Activated CD4-positive, alpha-beta T cell treated with anti-CD3 and anti-CD28 coated beads for 48 hours (primary cell): ENCODE results near the gene FNDC8.
"Not testable (repeated sequence)": the region's sequence is repeated elsewhere in the genome, so short reads cannot be mapped to it uniquely, and the experiment has no call there.

ENCODE experiments used
- DNase-seq: peaks from one replicate; pipeline ENCODE4 v3.0.0-alpha.2; 2020

FNDC8 gene

DNA sequence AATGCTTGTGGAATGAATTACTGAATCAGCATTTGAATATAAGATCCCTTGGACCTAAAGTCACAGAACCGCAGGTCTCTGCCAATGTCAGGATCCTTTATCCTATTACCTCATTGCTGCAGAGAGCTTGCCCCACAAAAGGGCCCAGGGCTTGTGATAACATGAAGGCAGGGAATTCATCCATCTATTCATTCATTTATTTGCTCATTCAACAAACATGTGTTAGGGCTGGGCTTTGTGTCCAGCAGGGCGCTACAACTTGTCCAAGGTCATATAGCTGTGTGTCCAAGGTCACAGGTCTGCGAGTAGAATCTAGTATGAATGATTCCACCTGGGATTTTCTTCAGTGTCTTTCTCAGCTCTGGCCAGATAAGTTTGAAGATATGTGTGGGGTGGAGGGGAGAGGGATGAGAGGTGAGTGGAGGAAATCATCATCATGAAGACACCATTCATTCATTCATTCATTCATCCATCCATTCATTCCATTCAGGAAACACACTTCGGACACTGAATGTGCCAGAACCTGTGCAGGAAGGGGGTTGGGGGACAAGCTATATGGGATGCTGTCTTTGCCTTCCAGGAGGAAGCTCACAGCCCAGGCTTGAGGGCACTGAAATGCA is 24.9 kb downstream of the FNDC8 start:
- DNase-seq: no peak

DNA sequence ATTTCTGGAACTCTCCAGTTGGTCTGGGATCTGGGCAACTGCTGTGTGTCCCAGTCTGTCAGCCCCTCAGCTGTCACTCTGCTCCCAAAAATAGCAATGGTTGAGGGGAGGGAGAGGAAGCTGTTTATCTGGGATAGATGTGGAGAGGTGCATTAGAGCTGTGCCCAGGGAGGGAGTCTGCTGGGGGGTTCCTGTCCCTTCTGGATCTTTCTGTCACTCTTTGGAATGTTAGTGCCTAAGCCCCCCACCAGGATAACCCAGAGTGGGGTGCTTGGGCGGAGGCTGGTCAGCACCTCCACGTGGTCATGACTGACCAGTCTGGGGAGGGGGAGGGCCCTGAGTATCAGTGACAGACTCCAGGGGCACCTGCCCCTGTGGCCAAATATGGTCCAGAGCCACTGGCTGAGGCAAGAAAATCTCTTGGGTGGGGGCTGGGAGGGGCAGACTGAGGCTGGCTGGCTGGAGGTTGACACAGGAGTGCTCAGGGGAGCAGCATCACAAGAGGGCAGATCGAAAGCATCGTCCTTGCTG is 26.0 kb downstream of the FNDC8 start, which contains the start of gene UNC45B:
Gene UNC45B, plus strand, starts transcription at position 443 of the 531 bp plus-strand sequence. CDS start 447 bp downstream, outside the sequence.
- no peak for DNase-seq

DNA sequence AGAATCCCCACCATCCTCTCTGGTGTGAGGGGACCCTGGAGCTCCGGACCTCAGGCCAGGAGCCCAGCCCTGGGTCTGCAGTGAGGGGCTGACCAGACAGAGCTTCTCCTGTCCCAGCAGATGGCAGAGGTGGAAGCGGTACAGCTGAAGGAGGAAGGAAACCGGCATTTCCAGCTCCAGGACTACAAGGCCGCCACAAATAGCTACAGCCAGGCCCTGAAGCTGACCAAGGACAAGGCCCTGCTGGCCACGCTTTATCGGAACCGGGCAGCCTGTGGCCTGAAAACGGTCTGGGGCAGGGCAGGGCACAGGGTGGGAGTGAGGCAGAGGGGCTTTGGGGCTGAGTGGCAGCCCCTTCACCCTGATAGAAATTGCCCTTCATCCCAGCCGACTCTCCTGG is 26.7 kb downstream of the FNDC8 start:
- no peak for DNase-seq

DNA sequence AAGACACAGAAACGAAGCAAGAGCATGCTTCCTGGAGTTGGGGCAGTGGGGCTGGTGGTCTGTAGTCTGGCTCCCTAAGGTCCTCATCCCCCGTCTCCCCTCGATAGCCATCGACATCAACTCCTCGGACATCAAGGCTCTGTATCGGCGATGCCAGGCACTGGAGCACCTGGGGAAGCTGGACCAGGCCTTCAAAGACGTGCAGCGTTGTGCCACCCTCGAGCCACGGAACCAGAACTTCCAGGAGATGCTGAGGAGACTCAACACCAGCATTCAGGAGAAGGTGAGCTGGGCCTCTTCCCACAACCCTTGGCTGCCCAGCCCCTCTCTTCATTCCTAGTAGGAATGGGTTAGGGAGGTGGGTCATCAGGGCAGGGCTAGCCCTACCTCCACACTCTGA is 28.5 kb downstream of the FNDC8 start:
- no peak for DNase-seq

DNA sequence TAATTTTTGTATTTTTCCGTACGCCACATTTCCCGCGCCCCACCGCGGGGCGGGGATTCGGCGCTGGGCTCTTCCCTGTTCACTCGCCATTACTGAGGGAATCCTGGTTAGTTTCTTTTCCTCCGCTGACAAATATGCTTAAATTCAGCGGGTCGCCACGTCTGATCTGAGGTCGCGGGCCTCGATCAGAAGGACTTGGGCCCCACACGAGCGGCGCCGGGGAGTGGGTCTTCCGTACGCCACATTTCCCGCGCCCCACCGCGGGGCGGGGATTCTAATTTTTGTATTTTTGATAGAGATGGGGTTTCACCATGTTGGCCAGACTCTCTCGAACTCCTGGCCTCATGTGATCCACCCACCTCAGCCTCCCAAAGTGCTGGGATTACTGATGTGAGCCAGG is 29.7 kb downstream of the FNDC8 start:
- DNase-seq: not testable (repeated sequence)

DNA sequence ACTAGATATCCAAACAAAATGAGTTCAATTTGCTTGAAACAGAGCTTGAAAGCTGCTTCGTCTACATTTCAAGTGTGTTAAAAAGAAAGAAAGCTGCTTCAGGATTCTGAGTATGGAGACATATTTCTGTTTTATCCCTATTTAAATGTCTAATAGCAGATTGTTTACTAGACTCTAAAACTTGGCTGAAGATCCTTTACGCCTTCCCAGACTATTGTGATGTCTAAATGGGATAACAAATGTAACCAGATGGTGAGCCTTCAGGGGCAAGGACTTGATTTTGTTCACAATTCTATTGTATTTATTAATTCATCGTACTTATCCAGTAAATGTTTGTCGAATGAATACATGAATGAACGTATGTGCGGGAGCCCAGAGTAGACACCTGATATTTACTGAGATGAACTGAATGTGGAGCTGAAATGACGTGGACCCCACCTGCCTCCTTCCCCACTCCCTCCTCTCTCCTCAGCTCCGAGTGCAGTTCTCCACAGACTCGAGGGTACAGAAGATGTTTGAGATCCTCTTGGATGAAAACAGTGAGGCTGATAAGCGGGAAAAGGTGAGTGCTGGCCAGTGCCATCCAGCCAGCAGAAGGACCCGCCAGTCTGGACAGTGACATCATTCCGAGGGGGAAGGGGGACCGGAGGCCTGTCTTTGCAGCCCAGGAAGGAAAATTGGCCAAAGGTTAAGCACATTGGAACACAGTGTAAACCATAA is 31.2 kb downstream of the FNDC8 start:
- DNase-seq: no peak

DNA sequence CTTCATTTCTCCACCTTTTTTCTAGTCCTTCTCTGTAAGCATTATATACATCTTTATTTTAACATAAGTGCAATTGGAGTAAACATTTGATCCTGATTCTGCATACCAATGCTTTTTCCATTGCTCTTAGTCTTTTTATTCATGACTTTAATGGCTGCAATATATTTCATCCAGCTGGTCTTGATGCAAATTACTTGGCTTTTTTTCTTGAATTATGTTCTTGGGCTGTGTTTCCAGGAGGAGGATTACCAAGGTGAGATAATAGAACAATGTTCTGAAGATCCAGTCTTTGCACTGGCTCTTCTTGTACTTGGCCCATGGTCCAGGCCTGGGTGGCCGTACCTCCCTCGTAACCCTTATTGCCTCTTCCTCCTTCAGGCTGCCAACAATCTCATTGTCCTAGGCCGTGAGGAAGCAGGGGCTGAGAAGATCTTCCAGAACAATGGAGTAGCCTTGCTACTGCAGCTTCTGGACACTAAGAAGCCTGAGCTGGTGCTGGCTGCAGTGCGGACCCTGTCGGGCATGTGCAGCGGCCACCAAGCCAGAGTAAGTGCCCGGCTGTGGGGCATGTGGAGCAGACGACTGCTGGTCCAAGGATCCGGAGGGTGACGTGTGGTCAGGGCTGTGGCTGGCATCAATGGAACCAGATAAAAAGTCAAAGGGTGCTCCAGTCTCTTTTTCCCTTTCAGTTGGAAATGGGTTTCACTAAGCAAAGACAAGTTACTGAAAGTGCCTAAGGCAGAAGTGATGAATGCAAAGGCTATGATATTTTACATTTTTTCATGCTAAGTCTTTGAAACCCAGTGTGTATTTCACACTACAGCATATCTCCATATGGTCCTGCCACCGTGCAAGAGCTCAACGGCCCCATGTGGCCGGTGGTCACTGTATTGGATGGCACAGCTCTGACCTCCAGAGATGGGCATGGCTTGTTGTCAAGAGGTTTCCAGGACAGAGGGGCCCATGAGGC is 33.1 kb downstream of the FNDC8 start:
- DNase-seq: no peak

DNA sequence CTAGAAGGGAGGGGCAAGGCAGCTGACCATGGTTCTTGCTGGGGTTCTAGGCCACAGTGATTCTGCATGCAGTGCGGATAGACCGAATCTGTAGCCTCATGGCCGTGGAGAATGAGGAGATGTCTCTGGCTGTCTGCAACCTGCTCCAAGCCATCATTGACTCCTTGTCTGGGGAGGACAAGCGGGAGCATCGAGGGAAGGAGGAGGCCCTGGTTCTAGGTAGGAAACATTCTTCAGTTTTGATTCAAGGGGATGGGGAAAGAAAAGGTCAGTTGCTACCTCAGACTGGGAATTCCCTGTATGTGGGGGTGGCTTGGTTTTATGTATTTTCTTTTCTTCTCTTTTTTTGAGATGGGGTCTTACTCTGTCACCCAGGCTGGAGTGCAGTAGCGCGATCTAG is 33.8 kb downstream of the FNDC8 start:
- no peak for DNase-seq

DNA sequence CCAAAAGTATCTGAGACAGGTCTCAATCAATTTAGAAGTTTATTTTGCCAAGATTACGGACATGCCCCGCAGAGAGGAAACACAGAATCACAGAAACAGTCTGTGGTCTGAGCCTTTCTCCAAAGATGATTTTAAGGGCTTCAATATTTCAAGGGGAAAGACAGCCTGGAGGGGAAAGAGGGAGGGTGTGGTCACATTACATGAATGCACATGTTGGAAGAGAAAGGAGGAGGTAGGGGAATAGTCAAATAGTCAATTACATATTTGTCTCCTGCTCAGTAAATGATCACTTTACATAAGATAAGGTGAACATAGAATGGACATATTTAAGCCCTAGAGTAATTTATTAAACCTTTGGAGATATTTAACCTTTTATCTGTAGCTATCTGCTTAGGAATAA is 38.5 kb downstream of the FNDC8 start:
- DNase-seq: no peak

DNA sequence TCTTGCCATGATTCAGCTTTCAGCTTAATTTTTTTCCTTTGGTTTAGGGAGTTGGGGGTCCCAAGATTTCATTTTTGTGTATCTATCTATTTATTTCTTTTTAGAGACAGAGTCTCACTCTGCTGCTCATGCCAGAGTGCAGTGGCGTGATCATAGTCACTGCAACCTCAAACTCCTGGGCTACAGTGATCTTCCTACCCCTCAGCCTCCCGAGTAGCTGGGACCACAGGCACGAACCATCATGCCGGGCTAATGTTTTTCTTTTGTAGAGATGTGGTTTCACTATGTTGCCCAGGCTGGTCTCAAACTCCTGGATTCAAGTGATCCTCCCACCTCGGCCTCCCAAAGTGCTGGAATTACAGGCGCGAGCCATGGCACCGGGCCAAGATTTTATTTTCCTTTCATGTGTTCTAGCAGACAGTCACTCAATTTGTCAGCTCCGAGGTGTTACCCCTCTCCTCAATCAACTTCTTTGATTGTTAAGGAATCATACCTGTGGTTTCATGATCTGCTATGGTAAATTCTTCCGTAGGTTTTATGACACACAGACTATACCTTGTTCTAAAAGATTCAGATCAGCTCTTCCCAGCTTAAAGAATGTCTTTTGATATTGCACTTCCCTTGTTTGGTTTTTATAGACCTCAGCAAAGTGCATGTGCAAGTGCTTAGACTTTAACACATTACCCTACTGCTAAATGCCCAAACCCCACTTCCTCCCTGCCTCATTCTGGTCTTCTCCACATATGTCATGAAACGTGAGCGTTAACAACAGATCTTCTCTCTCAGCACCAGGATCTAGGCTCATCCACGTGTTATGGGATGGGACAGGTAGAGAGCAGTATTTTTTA is 39.2 kb downstream of the FNDC8 start:
- peak; percentile 52 for DNase-seq

DNA sequence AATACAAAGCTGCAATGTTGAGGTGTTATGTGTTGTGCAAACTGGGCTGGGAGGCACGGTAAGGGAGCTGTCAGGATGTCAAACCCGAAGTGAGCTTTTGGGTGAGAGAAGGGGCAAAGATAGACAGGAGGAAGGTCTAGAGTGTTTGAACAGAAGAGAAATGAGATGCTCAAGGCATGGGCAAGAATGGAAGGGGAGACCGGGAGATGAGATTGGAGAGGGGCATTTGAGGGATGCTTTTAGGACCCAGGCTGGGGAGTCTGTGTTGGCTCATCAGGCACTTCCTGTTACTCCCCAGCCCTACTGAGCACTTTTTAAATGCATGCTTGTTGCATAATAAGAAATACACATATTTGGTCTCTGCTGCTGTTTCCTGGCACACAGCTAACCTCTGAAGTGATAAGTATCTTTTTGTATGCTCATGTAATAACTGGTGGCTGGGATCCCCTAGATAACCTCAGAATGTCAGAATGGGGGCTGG is 39.9 kb downstream of the FNDC8 start:
- DNase-seq: no peak

DNA sequence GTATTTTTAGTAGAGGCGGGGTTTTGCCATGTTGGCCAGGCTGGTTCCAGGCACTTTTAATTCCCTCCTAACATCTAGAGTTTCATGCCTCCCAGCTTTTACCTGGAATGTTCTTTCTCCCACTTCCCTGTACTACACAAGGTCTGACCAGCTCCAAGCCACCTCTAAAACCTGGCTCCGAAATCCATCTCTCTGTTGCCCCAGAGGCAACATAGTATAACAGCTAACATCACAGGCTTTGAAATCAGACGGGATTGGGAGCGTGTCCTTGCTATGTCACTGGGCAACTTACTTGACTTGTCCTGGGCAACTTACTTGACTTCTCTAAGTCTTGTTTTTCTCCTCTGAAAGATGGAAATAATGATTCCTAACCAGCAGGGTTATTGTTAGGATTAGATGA is 41.3 kb downstream of the FNDC8 start:
- no peak for DNase-seq

DNA sequence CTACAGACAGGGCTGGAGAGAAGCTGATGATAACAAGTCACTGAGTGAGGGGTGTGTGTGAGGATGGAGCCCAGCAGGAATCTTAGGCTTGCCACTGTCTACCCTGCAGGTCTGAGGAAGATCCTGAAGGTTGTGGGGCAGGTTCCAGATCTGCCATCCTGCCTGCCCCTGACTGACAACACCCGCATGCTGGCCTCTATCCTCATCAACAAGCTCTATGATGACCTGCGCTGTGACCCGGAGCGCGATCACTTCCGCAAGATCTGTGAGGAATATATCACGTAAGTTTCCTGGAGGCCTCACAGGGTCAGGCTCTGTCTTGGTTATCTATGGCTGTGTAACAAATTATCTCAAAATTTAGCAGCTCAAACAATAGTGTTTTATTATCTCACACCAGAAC is 42.5 kb downstream of the FNDC8 start:
- no peak for DNase-seq

DNA sequence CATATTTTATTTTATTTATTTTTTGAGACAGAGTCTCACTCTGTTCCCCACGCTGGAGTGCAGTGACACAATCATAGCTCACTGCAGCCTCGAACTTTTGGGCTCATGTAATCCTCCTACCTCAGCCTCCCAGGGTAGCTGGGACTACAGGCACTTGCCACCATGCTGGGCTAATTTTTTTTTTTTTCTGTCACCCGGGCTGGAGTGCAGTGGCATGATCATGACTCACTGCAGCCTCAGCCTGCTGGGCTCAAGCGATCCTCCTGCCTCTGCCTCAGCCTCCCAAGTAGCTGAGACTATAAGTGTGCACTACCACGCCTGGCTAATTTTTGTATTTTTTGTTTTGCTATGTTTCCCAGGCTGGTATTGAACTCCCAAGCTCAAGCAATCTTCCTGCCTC is 43.3 kb downstream of the FNDC8 start:
- DNase-seq: no peak

DNA sequence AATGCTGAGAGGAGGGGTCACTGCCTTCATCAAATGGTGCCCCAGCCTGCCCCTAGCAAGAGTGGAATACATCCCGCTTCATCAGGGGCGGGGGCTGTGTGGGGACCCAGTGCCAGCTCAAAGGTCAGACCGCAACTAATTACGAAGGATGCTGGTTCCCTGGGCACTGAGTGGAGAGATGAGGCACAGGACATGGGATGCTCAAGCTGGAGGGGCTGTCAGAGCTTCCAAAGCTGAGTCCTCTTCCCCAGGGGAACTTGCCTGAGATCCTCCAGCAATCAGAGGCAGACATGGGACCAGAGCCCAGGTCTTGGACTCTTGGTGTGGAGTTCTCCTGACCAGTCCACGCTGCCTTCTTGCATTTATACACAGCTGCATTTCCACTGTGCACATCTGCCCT is 45.1 kb downstream of the FNDC8 start:
- DNase-seq: no peak

DNA sequence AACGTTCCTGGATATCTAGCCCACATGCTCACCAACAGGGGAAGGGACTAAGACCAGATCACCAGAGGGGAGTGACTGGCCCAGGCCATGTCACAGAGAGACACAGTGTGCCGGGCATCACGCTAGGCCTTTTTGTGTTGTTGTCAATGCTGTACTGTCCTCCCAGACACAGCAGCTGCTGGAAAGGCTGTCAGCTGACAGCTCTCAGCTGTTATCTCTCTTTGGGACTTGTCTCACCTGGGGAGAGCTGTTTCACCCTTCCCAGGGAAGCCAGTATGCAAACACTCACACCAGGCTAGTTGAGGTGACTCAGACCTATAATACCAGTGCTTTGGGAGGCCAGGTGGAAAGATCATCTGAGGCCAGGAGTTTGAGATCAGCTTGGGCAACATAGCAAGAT is 45.6 kb downstream of the FNDC8 start:
- no peak for DNase-seq

DNA sequence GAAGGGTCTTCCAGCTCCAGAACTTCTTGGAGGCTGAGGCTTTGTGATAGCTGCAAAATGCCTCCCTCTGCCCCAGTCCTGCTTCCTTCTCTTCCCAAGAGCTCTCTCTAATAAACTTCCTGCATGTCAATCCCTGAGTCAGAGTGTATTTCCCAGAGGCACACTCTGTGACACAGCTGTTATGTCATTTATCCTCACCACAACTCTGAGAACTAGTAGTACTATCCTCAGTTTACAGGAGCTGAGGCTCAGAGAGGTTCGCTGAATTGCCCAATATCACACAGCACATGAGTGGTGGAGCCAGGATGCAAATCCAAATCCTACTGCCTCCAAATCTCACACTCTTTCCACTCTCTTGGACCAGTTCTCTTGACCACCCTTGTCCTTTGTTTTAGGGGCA is 46.3 kb downstream of the FNDC8 start:
- no peak for DNase-seq

DNA sequence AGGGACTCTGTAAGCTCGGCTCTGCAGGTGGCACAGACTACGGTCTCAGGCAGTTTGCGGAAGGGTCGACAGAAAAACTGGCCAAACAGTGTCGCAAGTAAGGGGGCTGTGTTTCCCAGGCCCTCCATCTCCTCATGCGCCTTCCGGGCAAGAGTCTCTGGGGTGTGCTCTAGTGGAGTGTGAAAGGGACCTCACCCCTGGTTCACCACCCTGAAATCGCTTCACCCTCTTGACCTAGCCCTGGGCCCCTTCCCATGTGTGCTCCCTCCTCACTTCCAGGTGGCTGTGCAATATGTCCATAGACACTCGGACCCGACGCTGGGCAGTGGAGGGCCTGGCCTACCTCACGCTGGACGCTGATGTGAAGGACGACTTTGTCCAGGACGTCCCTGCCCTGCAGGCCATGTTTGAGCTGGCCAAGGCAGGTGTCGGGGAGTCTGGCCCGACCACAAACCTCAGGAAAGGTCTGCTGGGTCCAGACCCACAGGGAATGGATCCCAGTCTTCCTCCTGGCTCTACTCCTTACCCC is 48.5 kb downstream of the FNDC8 start:
- no peak for DNase-seq

DNA sequence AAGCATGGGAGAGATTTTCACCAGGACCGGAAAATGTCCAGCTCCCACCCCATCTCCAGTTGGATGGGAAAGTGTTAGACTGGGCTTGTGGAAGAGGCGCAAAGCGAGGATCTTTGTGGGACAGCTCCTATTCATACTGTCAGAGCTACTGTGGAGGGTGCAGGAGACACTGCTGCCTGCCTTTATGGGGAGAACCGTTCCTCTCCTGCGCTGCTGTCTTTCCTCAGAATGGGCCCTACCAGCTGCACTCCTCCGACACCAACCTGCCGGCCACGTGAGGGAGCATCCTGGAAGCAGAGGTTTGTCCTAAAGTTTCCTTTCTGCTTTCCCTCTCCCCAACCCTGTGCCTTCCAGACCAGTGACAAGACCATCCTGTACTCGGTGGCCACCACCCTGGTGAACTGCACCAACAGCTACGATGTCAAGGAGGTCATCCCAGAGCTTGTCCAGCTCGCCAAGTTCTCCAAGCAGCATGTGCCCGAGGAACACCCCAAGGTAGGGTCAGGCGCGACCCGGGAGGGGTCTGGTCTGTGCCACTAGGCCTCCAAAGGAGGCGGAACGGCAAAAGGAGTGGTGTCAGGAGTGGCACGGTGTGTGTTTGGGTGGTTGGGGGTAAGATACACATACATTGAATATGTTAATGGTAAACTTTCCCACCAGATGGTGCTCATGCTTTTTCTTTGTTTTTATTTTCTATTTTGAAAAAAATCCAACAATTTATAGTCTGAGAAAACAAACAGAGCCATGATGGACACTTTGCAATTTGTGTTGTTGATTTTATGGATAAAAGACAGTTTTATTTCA is 49.8 kb downstream of the FNDC8 start:
- no peak for DNase-seq

DNA sequence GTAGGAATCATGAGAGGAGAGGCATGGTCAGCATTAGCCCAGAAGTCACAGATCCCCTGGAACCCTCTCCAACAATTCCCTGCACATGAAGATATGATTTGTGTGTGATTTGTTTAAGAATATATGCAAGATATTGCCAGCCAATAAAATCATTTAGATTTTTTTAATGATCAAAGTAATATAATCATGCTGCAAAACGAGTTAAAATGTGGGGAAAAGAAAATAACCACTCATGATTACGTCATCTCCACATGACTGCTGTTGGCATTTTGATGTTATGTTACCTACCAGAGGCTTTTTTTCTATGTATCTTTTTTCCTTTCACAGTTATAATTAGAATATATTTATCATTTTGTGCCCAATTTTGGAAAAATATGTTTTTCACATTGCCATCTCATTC is 50.4 kb downstream of the FNDC8 start:
- no peak for DNase-seq

DNA sequence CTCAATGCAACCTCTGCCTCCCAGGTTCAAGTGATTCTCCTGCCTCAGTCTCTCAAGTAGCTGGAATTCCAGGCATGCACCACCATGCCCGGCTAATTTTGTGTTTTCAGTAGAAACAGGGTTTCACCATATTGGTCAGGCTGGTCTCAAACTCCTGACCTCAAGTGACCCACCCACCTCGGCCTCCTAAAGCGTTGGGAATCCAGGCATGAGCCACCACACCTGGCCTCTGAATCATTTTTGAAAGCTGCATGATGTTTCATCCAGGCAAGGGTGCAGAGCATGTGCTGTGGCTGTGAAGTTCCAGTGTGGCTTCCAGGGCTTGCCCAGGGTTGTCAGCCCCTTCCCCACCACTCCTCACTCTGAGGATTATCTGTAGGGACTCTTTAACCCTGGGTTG is 50.9 kb downstream of the FNDC8 start:
- DNase-seq: not testable (repeated sequence)
